HG02759 (cell line): ENCODE data around the gene HDAC10.

Experiments used
- ATAC-seq: cut with Tn5 transposase; IDR thresholded peaks from one replicate; pipeline ENCODE4 v1.9.1; 2021; ENCODE audit warnings: mild to moderate bottlenecking, moderate library complexity; ENCODE audit not compliant: unreplicated experiment

Gene HDAC10

DNA sequence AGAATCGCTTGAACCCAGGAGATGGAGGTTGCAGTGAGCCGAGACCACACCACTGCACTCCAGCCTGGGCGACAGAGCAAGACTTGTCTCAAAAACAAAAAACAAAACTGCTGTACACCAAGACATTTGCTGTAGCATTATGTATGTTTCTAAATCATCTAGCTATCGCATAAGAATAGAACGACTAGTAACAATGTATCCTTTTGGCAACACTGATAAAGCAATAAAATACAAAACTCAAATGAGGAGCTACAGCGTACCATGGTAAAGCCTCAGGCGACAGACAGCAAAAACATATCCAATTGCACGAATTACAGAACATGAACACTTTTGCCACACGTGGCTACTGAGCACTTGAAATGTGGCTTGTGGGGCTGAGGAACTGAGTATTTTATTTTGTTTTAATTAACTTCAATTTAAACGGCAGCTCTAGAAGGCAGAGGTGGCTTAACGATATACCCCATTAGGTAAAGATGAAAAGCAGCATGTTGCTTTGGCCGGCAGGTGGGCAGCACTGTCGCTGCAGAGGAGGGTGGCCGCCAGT lies 8.6 kb downstream of the HDAC10 start:
- ATAC-seq = no peak

DNA sequence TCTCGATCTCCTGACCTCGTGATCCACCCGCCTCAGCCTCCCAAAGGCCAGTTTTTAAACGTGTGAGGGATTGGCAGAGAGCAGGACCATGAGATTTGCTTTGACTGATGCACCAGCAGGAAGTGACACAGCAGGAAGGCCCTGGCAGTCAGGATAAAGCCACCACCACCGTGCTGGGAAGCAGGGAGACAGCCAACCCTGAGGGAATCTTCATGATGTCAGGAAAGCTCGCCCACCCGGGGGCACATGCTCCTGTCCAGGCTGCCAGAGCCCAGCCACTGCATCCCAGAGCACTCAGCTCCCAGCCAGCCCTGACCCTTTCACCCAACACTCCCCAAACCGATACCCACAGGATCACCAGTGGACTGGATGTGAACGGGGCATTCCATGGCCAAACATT lies 12.3 kb downstream of the HDAC10 start:
- ATAC-seq = no peak

DNA sequence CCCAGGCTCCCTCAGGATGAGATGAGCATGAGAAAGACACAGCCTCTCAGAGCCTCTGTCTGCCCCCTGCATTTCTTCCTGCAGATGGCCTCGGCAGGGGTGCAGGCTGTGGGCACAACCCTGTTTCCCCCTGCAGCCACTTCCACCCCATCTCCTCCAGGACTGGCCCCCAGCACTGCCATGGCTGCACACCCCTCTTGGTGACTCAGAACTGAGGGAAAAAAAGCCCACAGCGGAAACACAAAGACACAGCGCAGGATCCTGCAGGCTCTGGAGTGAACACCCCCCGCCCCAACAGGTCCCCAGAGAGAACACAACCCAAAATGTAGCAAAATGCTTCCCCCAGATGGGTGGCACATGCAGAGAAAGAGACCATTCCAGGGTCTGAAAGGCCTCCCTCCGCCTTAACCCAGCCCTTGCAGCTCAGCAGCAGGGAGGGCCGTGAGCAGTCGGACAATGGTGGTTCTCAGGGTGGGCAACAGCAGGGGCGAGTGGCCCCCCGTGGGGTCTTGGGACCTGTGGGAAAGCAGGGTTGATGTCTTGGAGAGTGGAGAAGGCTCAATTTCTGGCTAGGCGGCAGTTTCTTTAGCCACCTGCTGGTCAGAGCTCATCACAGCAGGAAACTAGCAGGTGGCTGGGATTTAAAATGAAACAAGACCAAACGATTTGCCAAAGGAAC lies 14.2 kb downstream of the HDAC10 start:
- ATAC-seq = no peak

DNA sequence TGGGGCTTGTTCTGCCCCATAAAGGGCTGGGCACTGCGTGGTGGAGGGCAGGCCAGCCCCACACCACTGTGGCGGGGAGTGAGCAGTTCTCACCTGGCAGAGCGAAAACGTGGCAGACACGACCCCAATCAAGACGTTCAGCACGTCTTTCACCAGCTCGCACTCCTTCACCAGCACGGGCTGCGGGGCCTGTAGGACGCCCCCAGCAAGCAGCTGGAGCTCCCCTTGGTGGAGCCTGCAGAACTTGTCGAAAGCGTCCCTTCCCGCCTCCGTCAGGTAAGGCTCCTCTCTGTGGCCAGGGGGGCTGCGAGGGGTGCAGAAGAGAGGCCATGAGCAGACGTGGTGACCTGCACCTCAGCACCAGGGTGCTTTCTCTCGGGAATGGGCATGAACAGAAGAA lies 17.8 kb downstream of the HDAC10 start:
- no peak for ATAC-seq

DNA sequence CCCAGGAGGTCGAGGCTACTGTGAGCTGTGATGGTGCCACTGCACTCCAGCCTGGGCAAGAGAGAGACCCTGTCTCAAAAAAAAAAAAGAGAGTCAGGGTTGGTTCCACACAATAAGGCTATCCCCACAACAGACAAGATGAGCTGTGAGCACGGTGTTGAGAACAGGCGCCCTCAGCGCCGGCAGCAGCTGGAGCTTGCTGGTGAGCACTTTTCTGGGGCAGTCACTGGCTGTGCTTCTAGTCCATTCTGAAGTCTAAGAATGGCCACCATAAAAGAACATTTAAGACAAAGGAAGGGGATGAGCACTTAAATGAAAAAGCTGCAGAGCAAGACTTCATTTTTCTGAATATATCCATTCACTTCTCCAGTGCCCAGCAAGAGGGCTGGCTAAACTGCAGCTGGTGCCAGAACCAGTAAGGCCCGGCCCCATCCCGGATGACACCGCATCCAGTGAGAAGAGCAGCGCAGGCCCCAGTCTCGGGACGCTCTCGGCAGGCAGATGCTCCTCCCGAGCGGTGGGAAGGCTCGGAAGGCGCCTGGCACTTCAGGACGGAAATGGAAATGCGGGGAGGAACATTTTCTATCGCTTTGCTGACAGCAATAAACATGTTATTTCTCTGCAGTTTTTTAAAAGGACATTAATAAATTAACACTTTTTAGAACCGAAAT lies 18.4 kb downstream of the HDAC10 start:
- no peak for ATAC-seq

DNA sequence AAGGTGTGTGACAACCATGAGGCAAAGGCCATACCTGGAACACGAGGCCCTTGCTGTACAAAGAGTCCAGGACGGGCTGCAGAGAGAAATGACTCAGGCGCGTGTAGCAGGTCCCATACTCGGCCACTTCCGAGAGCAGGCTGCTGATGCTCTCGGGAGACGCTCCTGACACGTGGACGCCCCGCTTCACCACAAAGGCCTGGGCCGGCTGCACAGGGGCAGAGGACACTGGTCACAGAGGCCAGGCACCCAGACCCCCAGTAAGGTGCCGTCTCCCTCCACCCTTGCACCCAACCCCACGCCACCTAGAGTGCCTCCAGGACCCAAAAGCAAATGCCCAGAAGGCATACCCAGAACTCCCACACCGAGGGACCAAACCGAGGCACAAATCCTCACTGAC lies 21.7 kb downstream of the HDAC10 start:
- ATAC-seq = no peak

DNA sequence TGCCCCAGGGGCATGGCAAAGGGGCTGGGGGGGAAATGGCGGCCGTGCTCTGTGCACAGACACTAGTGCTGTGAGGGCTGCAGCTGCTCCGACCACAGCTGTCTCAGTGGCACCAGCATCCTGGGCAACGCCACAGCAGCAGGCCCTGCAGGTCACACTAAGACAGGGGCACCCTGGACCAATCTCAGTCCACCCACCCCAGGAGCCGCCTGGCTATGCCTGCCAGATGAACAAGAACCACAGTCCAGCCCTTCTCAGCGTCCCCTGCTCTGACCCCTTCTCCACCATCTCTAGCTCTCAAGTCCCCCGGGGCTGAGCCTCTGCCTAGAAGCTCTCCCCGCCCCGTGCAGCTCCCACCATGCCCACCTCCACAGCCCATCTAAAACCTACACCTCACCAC lies 22.7 kb downstream of the HDAC10 start:
- ATAC-seq = no peak

DNA sequence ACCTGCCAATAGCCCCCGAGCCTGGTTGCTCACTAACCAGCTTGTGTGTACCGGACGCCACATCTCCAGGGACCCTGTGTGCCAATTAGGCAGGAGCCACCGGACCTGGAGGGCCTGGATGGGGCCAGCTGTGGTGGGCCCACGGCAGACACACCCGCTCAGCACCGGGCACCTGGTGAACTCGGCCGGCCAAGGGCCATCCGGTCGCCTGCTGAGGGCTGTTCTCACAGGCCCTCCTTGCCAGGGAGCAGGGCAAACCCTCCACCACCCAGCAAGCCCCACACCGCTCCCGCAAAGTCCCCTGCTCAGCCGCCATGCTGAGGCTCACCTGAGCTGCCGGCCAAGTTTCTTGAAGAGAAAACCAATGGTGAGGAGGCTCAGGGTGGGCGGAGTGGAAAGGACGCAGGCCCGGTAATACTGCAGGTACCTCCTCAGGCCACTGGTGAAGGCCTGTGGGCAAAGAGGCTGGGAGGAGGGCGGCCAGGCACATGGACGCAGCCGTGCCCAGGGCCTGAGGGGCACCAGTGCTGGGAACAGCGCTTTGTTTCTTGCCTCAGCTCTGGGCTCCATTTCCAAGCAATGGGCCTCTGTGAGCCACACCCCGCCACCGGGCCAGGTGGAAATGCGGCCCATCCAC lies 23.4 kb downstream of the HDAC10 start:
- no peak for ATAC-seq

DNA sequence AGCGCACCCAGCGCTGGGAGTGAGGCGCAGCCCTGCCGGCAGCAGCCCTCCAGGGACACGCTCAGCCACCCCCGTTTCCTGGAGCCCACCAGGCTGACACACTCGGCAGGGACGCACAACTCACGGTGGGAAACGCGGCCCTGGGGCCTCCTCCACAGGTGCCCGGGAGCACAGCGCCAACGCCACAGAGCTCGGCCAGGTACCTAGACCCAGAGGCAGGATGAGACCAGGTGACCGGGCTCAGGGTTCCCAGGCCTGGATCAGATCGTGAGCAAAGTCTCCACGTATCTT lies 24.2 kb downstream of the HDAC10 start:
- no peak for ATAC-seq

DNA sequence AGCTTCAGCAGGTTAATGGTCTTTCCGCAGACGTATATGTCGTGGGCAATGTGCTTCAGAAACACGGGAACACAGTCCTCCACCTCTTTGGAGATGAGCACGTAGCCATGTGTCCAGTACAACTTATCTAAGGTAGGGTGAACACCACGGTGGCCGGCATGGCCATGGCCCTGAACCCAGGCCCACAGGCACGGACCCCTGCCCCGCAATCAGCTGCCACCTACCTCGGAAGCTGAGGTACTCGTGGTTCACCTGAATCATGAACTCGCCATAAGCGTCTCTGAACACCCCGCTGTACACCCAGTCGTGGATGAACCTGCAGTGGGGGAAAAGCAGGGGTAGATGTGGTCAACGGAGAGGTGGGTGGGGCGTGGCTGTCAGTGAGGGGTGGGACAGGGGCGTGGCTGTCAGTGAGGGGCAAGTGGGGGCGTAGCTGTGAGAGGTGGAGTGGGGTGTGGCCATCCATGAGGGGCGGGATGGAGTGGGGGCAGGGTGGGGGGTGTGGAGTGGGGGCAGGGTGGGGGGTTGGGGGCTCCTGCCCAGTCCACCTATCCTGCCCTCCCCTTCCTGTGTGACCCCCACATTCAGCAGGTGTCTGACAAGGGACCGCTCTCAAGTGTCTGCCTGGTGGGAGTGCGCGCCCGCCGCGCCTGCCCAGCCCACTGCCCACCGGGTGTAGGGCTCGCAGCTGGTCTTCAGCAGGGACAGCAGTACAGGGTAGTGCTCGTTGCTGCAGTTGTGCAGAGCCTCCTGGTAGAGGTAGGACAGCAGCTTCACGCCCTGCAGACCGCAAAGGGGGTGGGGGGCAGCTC lies 24.8 kb downstream of the HDAC10 start:
- no peak for ATAC-seq

DNA sequence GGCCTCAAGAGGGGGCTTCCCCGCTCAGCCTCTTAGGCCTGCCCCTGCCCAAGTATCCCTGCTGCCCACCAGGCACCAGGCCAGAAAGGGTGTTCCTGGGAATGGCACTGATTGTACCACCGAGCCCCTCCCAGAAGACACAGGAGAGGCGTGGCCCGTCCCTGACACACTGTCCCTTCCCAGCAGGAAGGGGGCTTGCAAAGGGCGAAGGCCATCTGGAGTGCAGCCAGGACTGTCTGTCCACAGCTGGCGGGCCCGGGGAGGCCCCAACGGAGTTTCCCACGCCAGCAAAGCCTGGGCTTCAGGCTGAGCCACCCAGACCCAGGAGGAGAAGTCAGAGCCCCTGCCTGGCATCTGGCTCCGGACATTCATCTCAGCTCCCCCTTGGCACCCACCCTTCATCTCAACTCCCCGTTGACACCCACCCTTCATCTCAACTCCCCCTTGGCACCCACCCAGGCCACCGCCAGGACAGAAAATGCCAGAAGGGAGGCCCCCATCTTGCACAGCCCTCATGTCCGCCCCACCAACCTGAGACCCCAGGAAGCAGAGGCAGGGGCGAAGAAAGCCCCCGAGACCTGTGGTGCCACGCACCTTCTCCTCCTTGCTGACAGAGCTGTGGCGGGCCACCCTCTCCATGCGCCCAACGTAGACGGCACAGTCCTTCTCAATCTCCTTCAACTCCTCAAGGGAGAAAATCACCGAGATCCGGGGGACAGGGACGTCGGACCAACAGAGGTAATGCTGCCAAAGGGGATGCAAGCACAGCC lies 25.7 kb downstream of the HDAC10 start:
- ATAC-seq = no peak

DNA sequence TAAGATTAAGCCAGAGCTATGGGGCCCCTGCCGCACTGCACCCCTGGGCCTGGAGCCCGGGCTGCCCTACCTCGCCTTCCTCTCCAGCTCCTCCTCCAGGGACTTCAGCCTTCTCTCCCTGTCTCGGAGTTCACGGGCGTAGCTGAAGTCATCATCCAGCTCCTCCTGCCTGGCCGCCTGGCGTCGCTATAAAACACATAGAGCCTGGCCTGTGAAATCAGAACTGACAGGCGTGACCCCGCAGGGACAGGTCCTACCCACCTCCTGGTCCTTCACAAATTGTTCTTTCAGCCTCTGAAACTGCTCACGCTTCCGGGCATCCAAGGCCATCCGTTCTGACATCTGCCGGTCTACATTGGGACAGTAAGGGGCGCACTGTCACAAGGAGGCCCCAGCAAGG lies 27.0 kb downstream of the HDAC10 start:
- ATAC-seq = no peak

DNA sequence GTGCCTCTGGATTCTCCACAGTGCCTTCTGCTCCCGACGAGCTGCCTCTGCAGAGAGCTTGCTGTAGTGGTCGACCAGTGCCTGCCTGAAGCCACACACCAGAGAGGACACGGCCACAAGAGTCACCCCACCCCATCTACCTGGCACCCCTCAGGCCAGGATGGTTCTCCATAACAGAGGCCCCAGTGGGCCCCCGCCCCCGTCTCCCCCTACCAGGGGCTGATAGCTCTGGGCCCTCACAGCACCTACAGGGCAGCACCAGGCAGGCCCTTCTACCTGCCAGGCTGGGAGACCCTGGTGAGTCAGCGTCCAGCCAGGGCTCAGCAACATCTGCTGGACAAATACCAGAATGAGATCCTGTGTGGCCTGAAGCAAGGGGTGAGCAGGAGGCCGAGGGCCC lies 28.6 kb downstream of the HDAC10 start:
- no peak for ATAC-seq

DNA sequence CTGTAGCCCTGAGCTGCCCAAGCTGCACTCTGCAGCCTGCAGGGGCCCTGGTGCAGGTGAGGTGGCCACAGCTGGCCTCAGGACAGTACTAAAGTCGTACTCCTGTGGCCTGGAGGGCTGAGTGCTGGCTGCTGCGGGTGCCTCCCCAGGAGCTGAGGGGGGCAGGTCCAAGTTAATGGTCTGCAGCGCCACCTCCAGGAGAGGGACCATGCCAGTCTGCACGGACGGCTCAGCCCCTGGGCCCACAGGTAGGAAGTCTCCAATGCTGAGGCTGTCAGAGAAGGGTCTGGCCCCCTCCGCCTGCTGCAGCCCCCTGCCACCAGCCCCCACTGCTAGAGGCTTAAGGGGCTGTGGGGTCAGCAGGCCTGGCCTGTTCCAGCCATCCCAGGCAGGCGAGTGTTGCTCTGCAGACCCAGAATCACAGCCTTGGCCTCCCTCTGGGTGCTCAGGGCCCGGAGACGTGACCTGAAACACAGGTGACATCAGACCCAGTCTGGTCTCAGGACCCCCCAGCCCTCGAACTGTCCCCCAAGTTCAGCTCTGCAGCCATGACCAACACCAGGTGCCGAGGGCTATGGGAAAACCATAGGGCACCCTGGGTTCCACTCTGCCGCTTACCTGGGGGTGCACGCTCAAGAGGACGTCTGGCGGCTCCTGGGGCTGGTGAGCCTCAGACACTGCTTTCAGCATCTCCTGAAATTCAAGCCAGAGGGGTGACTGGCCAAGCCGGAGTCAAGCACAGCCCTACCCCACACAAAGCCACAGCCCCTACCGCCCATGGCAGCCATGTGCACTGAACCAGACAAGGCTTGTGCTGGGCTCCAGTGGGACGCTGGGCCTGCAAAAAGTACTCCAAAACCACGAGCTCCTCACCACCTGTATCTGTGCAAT lies 29.4 kb downstream of the HDAC10 start:
- no peak for ATAC-seq

DNA sequence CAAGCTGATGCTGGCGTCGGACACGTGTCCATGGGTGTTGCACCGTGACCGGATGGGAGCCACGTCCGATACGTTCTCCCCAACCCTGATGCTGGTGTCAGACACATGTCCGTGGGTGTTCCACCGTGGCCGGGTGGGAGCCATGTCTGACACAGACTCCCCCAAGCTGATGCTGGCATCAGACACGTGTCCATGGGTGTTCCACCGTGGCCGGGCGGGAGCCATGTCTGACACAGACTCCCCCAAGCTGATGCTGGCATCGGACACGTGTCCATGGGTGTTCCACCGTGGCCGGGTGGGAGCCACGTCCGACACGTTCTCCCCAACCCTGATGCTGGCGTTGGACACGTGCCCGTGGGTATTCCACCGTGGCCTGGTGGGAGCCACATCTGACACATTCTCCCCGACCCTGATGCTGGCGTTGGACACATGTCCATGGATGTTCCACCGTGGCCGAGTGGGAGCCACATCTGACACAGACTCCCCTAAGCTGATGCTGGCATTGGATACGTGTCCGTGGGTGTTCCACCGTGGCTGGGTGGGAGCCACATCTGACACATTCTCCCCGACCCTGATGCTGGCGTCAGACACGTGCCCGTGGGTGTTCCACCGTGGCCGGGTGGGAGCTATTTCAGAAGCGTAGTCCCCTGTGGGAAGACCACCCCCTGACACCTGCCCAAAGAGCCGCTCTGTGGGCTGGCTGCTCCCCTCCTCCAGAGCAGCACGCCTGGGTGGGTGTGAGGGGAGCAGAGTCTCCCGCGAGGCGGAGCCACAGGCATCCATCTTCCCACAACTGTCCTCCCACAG lies 30.3 kb downstream of the HDAC10 start:
- ATAC-seq = no peak

DNA sequence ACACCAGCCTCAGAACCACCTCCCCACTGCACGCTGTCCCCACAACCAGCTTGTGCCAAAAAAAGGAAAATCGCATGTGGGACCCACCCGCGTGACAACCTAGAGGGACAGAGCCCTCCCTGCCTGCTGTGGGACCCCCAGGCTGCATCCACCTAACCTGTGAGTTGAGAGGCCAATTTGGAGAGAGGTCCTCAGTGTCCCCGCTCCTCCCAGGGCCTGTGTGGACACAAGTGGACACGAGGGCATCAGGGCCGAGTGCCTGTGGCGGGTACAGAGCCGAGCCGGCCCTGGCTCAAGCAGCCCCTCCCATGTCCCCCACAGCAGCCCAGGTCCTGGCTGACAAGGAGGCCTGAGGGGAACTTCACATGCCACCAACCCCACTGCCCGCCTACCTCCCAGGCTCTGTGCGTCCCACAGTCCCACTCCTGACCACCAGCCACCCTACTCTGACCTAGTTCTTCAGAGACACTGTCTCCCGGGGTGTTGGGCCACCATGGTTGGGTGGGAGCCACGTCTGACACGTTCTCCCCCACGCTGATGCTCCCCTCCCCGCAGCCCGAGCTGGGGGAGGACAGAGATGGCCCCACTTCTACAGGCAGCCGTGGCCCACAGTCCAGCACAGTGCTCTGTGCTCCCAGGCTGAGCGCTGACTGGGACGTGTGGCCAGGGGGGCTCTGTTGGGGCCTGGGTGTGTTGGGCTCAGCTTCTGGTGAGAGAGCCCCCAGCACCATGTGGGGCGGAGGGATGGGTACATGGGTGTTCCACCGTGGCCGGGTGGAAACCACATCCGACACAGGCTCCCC lies 31.1 kb downstream of the HDAC10 start:
- no peak for ATAC-seq

DNA sequence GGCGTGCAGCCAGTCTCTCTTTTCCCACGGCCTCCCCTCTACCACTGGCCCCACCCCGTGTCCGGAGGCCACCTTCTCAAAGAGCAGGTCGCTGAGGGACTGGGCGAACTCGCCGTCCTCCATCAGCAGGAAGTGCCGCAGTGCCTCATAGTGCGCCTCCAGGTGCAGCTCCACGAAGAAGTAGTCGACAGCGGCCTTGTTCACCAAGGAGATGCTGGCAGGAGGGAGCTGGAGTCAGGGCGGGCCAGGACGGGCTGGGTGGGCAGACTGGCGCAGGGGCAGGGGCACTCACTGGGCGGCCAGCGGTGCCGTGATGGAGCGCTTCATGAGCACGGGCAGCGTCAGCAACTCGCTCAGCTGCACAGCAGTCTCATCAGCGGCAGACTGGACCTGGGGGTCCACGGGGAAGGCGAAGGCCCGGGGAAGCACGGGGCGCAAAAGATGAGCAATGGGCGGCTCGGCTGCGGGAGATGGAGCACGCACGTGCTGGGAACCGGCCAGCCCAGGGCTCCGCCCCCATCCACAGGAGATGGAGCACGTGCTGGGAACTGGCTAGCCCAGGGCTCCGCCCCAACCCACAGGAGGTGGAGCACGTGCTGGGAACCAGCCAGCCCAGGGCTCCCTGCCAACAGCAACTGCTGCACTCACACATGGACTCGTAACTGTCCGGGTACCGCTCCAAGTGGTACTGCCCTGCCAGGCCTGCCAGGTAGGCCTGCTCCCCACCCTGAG lies 31.9 kb downstream of the HDAC10 start:
- no peak for ATAC-seq
